ENCODE results near the gene PLXNA3. TPM values are rescaled to one million over a fixed set of nuclear protein-coding genes. Genes with fewer than 3 reads are reported as not detected.

The PLXNA3 gene
- total and polyA plus RNA-seq, 12 donors, result 9.7 to 35.3 (median 16.7) TPM

DNA sequence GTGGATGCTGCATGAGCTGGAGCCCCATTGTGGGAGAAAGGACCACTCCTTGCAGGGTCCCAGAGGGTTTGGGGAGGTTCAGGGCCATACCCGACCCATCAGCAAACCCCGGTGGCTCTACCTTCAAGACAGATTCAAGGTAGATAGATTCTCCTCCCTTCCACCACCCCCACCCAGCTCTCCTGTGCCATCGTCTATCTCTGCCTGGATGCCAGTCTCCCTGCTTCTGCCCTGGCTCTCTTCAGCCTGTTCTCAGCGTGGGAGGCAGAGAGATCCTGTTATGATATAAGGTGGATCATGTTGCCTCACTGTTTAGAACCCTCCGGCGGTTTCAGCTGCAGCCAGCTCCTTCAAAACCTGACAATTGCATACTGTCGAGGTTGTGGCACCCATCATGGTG is 15.6 kb downstream of the PLXNA3 start:
- 72 to 78% methylated on average over 7 of the region's 7 CpGs for WGBS, 2 donors
- TF ChIP-seq, protein P1, sequence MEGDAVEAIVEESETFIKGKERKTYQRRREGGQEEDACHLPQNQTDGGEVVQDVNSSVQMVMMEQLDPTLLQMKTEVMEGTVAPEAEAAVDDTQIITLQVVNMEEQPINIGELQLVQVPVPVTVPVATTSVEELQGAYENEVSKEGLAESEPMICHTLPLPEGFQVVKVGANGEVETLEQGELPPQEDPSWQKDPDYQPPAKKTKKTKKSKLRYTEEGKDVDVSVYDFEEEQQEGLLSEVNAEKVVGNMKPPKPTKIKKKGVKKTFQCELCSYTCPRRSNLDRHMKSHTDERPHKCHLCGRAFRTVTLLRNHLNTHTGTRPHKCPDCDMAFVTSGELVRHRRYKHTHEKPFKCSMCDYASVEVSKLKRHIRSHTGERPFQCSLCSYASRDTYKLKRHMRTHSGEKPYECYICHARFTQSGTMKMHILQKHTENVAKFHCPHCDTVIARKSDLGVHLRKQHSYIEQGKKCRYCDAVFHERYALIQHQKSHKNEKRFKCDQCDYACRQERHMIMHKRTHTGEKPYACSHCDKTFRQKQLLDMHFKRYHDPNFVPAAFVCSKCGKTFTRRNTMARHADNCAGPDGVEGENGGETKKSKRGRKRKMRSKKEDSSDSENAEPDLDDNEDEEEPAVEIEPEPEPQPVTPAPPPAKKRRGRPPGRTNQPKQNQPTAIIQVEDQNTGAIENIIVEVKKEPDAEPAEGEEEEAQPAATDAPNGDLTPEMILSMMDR (IDR thresholded peaks at IDR 0.05), result no peak
- Histone ChIP-seq H3K4me1 (peaks cover 0 to 6% (median 0%) of the 10 kb centered on the region in 9 donors), H3K9me3 (no peaks in the 10 kb centered on the region), H3K27ac (no peak overlapping the region), H3K36me3 (peaks cover 0 to 37% (median 0%) of the 10 kb centered on the region in 9 donors), H3K4me3 (no peak overlapping the region), H3K27me3 (peaks cover 0 to 7% (median 0%) of the 10 kb centered on the region in 7 donors)
- DNase-seq (no peak), ATAC-seq (no peak)
- intact Hi-C loops (cut with DNase I), result no loop called here

DNA sequence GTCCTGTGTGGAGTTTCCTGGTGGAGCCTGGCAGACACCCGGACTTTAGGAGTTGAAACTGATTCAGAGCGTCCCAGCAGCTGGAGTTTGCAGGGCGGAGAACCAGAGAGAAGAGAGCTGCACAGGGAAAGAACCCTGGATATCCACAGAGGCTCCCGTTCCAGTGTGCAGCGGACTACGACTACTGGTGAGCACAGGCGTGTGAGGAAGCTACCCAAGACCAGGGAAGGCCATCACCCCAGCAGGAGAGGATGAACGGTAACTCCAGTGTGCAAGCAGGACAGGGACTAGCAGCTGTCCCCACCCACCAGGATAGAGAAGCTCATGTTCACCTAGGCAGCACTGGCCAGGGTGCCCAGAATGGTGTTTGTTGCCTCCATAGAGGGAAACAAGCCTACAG is 18.7 kb downstream of the PLXNA3 start:
- Histone ChIP-seq H3K36me3 (peaks cover 0 to 6% (median 0%) of the 10 kb centered on the region in 9 donors), H3K27ac (no peak overlapping the region), H3K4me3 (no peak overlapping the region), H3K4me1 (peaks cover 0 to 14% (median 2%) of the 10 kb centered on the region in 9 donors), H3K27me3 (peaks cover 0 to 7% (median 0%) of the 10 kb centered on the region in 7 donors), H3K9me3 (no peaks in the 10 kb centered on the region)
- DNase-seq, result no peak
- TF ChIP-seq, protein P1 (IDR thresholded peaks at IDR 0.05), result no peak
- no peak for ATAC-seq
- intact Hi-C loops (cut with DNase I), result loop anchor here in 1 of 10 donors (5.0 kb wide), 1 partner anchor 40 kb away; the partner anchor contains the start of gene GDI1
- 85 to 89% methylated on average over 8 of the region's 8 CpGs for WGBS, 2 donors

DNA sequence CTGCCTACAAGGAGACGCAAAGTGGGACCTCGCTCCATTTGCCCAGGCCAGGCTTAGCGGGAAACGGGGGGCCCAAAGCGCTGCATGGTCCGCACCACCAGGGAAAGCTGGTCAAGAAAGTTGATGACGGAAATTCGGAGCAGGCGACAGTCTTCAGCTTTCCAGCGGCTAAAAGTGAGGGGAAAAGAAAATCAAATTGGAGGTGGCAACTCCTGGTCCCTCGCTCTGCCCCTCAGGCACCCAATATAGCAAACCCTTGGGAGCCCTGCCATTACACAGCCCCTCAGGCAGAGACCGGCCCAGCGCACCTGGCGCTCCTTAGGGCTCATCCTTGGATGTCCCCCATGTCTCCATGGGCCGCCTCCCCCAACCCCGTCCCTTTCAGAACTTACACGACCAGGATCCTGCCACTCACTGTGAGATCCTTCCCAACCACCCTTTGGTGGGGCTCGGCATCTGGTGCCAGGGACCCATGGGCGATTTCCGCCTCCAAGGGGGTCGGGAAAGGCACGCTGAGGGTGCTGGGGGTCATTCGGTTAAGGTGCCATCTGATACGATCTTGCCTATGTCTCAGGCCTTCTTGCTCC is 19.9 kb downstream of the PLXNA3 start:
- TF ChIP-seq, protein P1 (IDR thresholded peaks at IDR 0.05), result no peak
- WGBS, 2 donors, result 60 to 70% methylated on average over 17 to 24 of the region's 24 CpGs
- ATAC-seq (no peak), DNase-seq (no peak)
- H3K27me3 ChIP-seq, result peaks cover 0 to 7% (median 0%) of the 10 kb centered on the region in 7 donors
- intact Hi-C loops (cut with DNase I), result loop anchor here in 1 of 10 donors (5.0 kb wide), 1 partner anchor 41 kb away; the partner anchor contains the start of gene GDI1
- H3K4me1 ChIP-seq, result peaks cover 0 to 14% (median 2%) of the 10 kb centered on the region in 9 donors
- peak overlapping the region; percentile 14 to 61 (median 55) for H3K4me3 ChIP-seq
- H3K36me3 ChIP-seq, result peaks cover 0 to 1% (median 0%) of the 10 kb centered on the region in 9 donors
- no peaks in the 10 kb centered on the region for H3K9me3 ChIP-seq
- peak overlapping the region in 8 of 10 donors; percentile 69 to 86 (median 85) for H3K27ac ChIP-seq

DNA sequence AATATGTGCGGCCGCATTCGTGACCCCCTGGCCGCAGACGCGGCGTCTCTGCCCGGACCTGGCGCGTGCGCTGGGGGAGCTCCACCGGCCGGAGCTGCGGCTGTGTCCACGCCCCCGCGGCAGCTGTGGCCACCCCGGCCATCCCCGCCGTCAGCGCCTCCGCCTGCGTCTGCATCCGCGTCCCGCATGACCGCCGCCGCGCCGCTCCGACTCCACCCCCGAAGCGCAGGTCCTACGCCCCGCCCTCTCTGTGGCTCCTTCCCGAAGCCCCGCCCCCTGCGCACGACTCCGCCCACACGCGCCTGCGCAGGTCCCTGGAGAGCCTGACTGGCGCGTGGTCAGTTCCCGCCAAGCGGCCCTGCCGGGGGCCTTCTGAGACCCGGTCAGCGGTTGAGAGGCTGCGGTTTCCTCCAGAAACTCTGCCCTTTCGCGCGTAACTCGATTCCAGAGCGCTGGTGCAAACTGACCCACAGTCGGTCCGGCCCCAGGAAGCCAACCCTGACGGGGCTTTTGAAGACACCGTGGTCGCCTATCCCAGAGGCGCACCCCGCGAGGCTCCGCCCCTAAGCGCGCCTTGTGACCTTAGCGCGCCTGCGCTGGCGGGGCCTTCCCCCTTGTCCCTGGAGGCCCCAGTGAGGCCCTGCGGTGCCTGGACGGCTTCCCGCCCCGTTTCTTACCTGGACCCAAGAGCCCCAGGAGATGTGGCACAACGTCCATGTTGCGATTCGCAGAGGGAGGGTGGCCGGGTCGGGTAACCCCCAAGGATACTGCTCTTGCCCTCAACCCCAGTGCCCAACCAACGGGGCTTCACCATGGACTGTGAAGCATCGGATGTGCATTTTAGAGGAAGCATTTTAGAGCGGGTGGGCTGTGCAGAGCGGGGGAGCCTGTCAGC is 20.9 kb downstream of the PLXNA3 start, which contains the start of gene LAGE3:
Gene LAGE3 (minus strand): TSS at position 554 of the 895 bp plus-strand sequence. CDS start 366 bp downstream, at position 188.
- Histone ChIP-seq H3K27me3 (peaks cover 0 to 7% (median 0%) of the 10 kb centered on the region in 7 donors), H3K4me3 (peak within 1 kb of the TSS; percentile 14 to 61 (median 55)), H3K27ac (peak within 1 kb of the TSS; percentile 69 to 86 (median 85)), H3K9me3 (no peaks in the 10 kb centered on the region), H3K4me1 (peaks cover 0 to 14% (median 2%) of the 10 kb centered on the region in 9 donors), H3K36me3 (peaks cover 0 to 6% (median 0%) of the 10 kb centered on the region in 9 donors)
- TF ChIP-seq, protein P1 (IDR thresholded peaks at IDR 0.05), result no peak
- DNase-seq (peak; percentile 91 to 94), ATAC-seq (peak; percentile 95 to 98 (median 96))
- intact Hi-C loops (cut with DNase I), result loop anchor here in 1 of 10 donors (5.0 kb wide), 1 partner anchor 42 kb away; the partner anchor contains the start of gene GDI1
- whole genome bisulfite sequencing, 2 donors, result 3 to 5% methylated on average over 42 to 81 of the region's 85 CpGs

Measured in heart right ventricle (tissue), 16 donors.